ENCODE data around the gene FOXQ1.
A peak's percentile ranks its signal among the peaks of the same experiment; 100 is the strongest.

DNA sequence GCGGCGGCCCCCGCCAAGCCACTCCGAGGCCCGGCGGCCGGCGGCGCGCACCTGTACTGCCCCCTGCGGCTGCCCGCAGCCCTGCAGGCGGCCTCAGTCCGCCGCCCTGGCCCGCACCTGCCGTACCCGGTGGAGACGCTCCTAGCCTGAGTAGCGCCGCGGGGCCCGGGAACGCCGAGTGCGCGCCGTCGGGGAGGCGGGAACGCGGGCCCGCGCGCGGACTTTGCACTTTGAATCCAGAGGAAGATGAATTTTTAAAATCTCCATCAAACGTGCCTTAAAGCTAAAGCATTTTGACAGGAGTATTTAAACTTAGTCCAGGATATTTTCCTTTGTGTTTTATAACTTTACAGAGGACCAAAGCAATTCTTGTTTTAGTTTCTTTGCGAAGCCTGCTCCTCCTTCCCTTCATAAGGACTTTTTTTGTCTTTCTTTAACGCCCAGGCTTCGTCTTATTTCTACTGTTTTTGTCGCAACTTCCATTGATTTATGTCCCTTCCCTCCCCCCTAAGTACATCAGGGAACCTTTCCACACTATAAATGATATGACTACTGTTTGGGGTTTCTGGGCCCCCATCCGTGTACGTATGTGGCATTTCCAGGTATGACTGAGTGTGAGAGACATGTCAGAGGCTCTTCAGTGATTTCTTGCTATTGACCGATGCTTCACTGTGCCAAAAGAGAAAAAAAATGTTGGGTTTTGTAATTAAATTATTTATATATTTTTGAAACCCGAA lies 2.0 kb downstream of the FOXQ1 start:
- TF ChIP-seq, protein P1, sequence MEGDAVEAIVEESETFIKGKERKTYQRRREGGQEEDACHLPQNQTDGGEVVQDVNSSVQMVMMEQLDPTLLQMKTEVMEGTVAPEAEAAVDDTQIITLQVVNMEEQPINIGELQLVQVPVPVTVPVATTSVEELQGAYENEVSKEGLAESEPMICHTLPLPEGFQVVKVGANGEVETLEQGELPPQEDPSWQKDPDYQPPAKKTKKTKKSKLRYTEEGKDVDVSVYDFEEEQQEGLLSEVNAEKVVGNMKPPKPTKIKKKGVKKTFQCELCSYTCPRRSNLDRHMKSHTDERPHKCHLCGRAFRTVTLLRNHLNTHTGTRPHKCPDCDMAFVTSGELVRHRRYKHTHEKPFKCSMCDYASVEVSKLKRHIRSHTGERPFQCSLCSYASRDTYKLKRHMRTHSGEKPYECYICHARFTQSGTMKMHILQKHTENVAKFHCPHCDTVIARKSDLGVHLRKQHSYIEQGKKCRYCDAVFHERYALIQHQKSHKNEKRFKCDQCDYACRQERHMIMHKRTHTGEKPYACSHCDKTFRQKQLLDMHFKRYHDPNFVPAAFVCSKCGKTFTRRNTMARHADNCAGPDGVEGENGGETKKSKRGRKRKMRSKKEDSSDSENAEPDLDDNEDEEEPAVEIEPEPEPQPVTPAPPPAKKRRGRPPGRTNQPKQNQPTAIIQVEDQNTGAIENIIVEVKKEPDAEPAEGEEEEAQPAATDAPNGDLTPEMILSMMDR (IDR thresholded peaks at IDR 0.05), result peak; percentile 30 to 98 (median 59)
- peak in 1 of 3 donors; percentile 57 for TF ChIP-seq POLR2A (IDR thresholded peaks at IDR 0.05)
